Measurements from ENCODE around the gene DOHH.

Gene DOHH

GRCh38 chr19:3520166-3521103 lies 20.0 kb upstream of the DOHH start:
- TF ChIP-seq POLR2A (IDR thresholded peaks at IDR 0.05; ENCODE audit: low read depth, low read length) (no peak), TAF1 (IDR thresholded peaks at IDR 0.05; ENCODE audit: low read depth, low read length) (no peak), SPI1 (IDR thresholded peaks at IDR 0.05; ENCODE audit: low read depth, low read length) (no peak), PAX5 (IDR thresholded peaks at IDR 0.05; ENCODE audit: insufficient read depth, low read length, severe bottlenecking) (no peak), POU2F2 (IDR thresholded peaks at IDR 0.05; ENCODE audit: low read depth, low read length) (no peak), POLR2AphosphoS5 (IDR thresholded peaks at IDR 0.05; ENCODE audit: low read depth, low read length) (no peak)
- no peak for FAIRE-seq
- DNase-seq (ENCODE audit: insufficient read length, low spot score): no peak

- FAIRE-seq (no peak), DNase-seq (ENCODE audit: insufficient read length, low spot score) (no peak)
- TF ChIP-seq POLR2AphosphoS5 (IDR thresholded peaks at IDR 0.05; ENCODE audit: low read depth, low read length): no peak
- no peak for TF ChIP-seq SPI1 (IDR thresholded peaks at IDR 0.05; ENCODE audit: low read depth, low read length)
- no peak for TF ChIP-seq TAF1 (IDR thresholded peaks at IDR 0.05; ENCODE audit: low read depth, low read length)
- TF ChIP-seq POU2F2 (IDR thresholded peaks at IDR 0.05; ENCODE audit: low read depth, low read length): no peak
- TF ChIP-seq POLR2A (IDR thresholded peaks at IDR 0.05; ENCODE audit: low read depth, low read length): no peak
- no peak for TF ChIP-seq PAX5 (IDR thresholded peaks at IDR 0.05; ENCODE audit: insufficient read depth, low read length, severe bottlenecking)
Observed at GRCh38 chr19:3519126-3519525, 18.7 kb upstream of the DOHH start.

- FAIRE-seq: no peak
- DNase-seq (ENCODE audit: insufficient read length, low spot score): no peak
- TF ChIP-seq POLR2A (IDR thresholded peaks at IDR 0.05; ENCODE audit: low read depth, low read length) (no peak), POLR2AphosphoS5 (IDR thresholded peaks at IDR 0.05; ENCODE audit: low read depth, low read length) (no peak), PAX5 (IDR thresholded peaks at IDR 0.05; ENCODE audit: insufficient read depth, low read length, severe bottlenecking) (no peak), TAF1 (IDR thresholded peaks at IDR 0.05; ENCODE audit: low read depth, low read length) (no peak), SPI1 (IDR thresholded peaks at IDR 0.05; ENCODE audit: low read depth, low read length) (no peak), POU2F2 (IDR thresholded peaks at IDR 0.05; ENCODE audit: low read depth, low read length) (no peak)
Observed at GRCh38 chr19:3518659-3519058, 18.2 kb upstream of the DOHH start.

GRCh38 chr19:3518255-3518654 lies 17.8 kb upstream of the DOHH start:
- FAIRE-seq (no peak), DNase-seq (ENCODE audit: insufficient read length, low spot score) (no peak)
- TF ChIP-seq POLR2A (IDR thresholded peaks at IDR 0.05; ENCODE audit: low read depth, low read length): no peak
- no peak for TF ChIP-seq POLR2AphosphoS5 (IDR thresholded peaks at IDR 0.05; ENCODE audit: low read depth, low read length)
- no peak for TF ChIP-seq SPI1 (IDR thresholded peaks at IDR 0.05; ENCODE audit: low read depth, low read length)
- TF ChIP-seq POU2F2 (IDR thresholded peaks at IDR 0.05; ENCODE audit: low read depth, low read length): no peak

- TF ChIP-seq POLR2A (IDR thresholded peaks at IDR 0.05; ENCODE audit: low read depth, low read length) (no peak), POU2F2 (IDR thresholded peaks at IDR 0.05; ENCODE audit: low read depth, low read length) (no peak), POLR2AphosphoS5 (IDR thresholded peaks at IDR 0.05; ENCODE audit: low read depth, low read length) (no peak), TAF1 (IDR thresholded peaks at IDR 0.05; ENCODE audit: low read depth, low read length) (no peak), SPI1 (IDR thresholded peaks at IDR 0.05; ENCODE audit: low read depth, low read length) (no peak), PAX5 (IDR thresholded peaks at IDR 0.05; ENCODE audit: insufficient read depth, low read length, severe bottlenecking) (no peak)
- DNase-seq (ENCODE audit: insufficient read length, low spot score): no peak
- FAIRE-seq: no peak
Observed at GRCh38 chr19:3517638-3518037, 17.2 kb upstream of the DOHH start.

- TF ChIP-seq TAF1 (IDR thresholded peaks at IDR 0.05; ENCODE audit: low read depth, low read length) (no peak), PAX5 (IDR thresholded peaks at IDR 0.05; ENCODE audit: insufficient read depth, low read length, severe bottlenecking) (no peak), POU2F2 (IDR thresholded peaks at IDR 0.05; ENCODE audit: low read depth, low read length) (no peak), POLR2AphosphoS5 (IDR thresholded peaks at IDR 0.05; ENCODE audit: low read depth, low read length) (no peak), POLR2A (IDR thresholded peaks at IDR 0.05; ENCODE audit: low read depth, low read length) (no peak), SPI1 (IDR thresholded peaks at IDR 0.05; ENCODE audit: low read depth, low read length) (no peak)
- FAIRE-seq (peak; percentile 77), DNase-seq (ENCODE audit: insufficient read length, low spot score) (no peak)
Observed at GRCh38 chr19:3516675-3517207, 16.3 kb upstream of the DOHH start.

- no peak for TF ChIP-seq POU2F2 (IDR thresholded peaks at IDR 0.05; ENCODE audit: low read depth, low read length)
- FAIRE-seq (no peak), DNase-seq (ENCODE audit: insufficient read length, low spot score) (no peak)
Observed at GRCh38 chr19:3515891-3516422, 15.5 kb upstream of the DOHH start.

GRCh38 chr19:3514930-3515329 lies 14.5 kb upstream of the DOHH start:
- TF ChIP-seq SPI1 (IDR thresholded peaks at IDR 0.05; ENCODE audit: low read depth, low read length) (no peak), POLR2AphosphoS5 (IDR thresholded peaks at IDR 0.05; ENCODE audit: low read depth, low read length) (no peak), PAX5 (IDR thresholded peaks at IDR 0.05; ENCODE audit: insufficient read depth, low read length, severe bottlenecking) (no peak), POU2F2 (IDR thresholded peaks at IDR 0.05; ENCODE audit: low read depth, low read length) (no peak), TAF1 (IDR thresholded peaks at IDR 0.05; ENCODE audit: low read depth, low read length) (no peak), POLR2A (IDR thresholded peaks at IDR 0.05; ENCODE audit: low read depth, low read length) (no peak)
- no peak for FAIRE-seq
- DNase-seq (ENCODE audit: insufficient read length, low spot score): no peak

- DNase-seq (ENCODE audit: insufficient read length, low spot score): no peak
- no peak for FAIRE-seq
- no peak for TF ChIP-seq POLR2AphosphoS5 (IDR thresholded peaks at IDR 0.05; ENCODE audit: low read depth, low read length)
- TF ChIP-seq SPI1 (IDR thresholded peaks at IDR 0.05; ENCODE audit: low read depth, low read length): no peak
- TF ChIP-seq POU2F2 (IDR thresholded peaks at IDR 0.05; ENCODE audit: low read depth, low read length): no peak
- TF ChIP-seq POLR2A (IDR thresholded peaks at IDR 0.05; ENCODE audit: low read depth, low read length): no peak
- TF ChIP-seq PAX5 (IDR thresholded peaks at IDR 0.05; ENCODE audit: insufficient read depth, low read length, severe bottlenecking): no peak
- no peak for TF ChIP-seq TAF1 (IDR thresholded peaks at IDR 0.05; ENCODE audit: low read depth, low read length)
Observed at GRCh38 chr19:3513229-3514140, 13.0 kb upstream of the DOHH start.
